ENCODE data around the gene ERGIC3.
"Not testable (repeated sequence)": the region's sequence is repeated elsewhere in the genome, so short reads cannot be mapped to it uniquely, and the experiment has no call there.

Gene ERGIC3

GRCh38 chr20:35541783-35542662, at the start of gene ERGIC3:
ERGIC3 (plus strand) TSS chr20:35542078; CDS start chr20:35542098, 20 bp downstream.
- DNase-seq: peak; percentile 90

- DNase-seq: no peak
These were observed 49.5 kb upstream of the ERGIC3 start for GRCh38 chr20:35492352-35492751.

DNA sequence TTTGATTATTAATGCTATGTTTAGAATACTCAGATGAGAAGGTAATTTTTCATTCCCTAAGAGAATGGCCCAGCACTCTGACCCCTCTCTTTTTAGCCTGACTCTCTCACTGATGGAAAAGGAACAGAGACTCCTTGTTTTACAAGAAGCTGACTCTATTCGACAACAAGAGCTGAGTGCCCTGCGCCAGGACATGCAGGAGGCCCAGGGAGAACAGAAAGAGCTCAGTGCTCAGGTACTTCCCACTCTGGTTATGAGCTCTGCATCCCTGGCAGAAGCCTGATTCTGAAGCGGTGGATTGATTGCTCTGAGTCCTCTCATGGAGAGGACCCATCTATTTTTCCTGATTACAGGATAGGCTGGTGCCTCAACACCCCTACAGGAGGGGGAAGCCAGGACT, 45.4 kb upstream of the ERGIC3 start:
- DNase-seq: no peak

GRCh38 chr20:35497320-35497719, 44.6 kb upstream of the ERGIC3 start:
- DNase-seq: no peak

DNA sequence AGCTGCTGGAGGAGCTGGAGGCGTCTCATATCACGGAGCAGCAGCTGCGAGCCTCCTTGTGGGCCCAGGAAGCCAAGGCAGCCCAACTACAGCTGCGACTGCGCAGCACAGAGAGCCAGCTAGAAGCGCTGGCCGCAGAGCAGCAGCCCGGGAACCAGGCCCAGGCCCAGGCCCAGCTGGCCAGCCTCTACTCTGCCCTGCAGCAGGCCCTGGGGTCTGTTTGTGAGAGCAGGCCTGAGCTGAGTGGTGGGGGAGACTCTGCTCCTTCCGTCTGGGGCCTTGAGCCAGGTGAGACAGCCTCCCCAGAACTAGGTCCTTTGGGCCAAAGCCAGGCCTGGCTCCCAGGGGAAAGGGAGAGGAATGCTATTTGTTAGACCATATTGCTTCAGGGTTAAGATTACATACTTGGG, 44.1 kb upstream of the ERGIC3 start:
- DNase-seq: no peak

- DNase-seq: no peak
These were observed 42.6 kb upstream of the ERGIC3 start for GRCh38 chr20:35499271-35499670.

DNA sequence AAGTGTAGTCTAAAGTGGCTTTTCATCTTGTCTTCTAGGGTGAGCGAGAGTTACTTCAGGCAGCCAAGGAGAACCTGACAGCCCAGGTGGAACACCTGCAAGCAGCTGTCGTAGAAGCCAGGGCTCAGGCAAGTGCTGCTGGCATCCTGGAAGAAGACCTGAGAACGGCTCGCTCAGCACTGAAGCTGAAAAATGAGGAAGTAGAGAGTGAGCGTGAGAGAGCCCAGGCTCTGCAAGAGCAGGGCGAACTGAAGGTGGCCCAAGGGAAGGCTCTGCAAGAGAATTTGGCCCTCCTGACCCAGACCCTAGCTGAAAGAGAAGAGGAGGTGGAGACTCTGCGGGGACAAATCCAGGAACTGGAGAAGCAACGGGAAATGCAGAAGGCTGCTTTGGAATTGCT, 39.5 kb upstream of the ERGIC3 start:
- no peak for DNase-seq

DNA sequence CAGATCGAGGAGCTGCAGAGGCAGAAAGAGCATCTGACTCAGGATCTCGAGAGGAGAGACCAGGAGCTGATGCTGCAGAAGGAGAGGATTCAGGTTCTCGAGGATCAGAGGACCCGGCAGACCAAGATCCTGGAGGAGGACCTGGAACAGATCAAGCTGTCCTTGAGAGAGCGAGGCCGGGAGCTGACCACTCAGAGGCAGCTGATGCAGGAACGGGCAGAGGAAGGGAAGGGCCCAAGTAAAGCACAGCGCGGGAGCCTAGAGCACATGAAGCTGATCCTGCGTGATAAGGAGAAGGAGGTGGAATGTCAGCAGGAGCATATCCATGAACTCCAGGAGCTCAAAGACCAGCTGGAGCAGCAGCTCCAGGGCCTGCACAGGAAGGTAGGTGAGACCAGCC, 38.6 kb upstream of the ERGIC3 start:
- DNase-seq: no peak

- DNase-seq: no peak
These were observed 37.9 kb upstream of the ERGIC3 start for GRCh38 chr20:35503841-35504561.

DNA sequence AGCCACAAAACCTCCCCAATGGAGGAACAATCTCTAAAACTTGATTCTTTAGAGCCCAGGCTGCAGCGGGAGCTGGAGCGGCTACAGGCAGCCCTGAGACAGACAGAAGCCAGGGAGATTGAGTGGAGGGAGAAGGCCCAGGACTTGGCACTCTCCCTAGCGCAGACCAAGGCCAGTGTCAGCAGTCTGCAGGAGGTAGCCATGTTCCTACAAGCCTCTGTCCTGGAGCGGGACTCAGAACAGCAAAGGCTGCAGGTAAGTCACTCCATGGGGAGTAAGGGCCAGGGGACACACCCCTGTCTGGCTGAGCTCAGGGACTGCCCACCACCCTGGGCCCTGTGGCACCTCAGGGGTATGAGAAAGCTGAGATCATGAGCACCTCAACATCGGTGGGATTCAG, 37.1 kb upstream of the ERGIC3 start:
- DNase-seq: no peak

- DNase-seq: no peak
These were observed 35.7 kb upstream of the ERGIC3 start for GRCh38 chr20:35506179-35506578.

GRCh38 chr20:35506872-35507638, 34.8 kb upstream of the ERGIC3 start:
- no peak for DNase-seq

GRCh38 chr20:35508493-35509218, 33.2 kb upstream of the ERGIC3 start:
- DNase-seq: no peak

DNA sequence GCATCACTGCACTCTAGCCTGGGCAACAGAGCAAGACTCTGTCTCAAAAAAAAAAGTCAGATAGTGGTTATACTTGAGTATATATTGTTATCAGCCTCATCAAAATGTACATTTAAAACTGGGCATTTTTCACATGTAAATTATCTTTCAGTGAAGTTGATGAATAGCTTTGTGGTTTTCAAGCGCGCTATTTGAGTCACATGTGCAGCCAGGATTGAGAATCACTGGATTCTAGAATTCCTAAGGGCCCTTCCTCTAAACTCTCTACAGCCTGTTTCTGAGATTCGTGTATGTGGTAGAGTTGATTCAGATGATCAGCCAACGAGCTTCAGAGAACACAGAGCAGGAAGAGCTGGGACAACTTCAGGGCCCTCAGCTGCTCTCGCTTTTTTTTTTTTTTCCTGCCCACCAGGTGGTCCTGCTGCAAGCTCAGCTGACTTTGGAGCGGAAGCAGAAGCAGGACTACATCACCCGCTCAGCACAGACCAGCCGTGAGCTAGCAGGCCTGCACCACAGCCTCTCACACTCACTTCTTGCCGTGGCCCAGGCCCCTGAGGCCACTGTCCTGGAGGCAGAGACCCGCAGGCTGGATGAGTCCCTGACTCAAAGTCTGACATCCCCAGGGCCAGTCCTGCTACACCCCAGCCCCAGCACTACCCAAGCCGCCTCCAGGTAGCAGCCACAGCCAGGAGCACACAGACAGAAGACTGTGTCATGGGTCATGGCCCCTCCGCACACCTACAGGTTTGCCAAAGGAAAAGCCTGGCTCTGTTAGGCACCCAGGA, 30.7 kb upstream of the ERGIC3 start:
- no peak for DNase-seq

- DNase-seq: no peak
These were observed 30.0 kb upstream of the ERGIC3 start for GRCh38 chr20:35511814-35512420.

- DNase-seq: no peak
These were observed 27.4 kb upstream of the ERGIC3 start for GRCh38 chr20:35514371-35514932.

DNA sequence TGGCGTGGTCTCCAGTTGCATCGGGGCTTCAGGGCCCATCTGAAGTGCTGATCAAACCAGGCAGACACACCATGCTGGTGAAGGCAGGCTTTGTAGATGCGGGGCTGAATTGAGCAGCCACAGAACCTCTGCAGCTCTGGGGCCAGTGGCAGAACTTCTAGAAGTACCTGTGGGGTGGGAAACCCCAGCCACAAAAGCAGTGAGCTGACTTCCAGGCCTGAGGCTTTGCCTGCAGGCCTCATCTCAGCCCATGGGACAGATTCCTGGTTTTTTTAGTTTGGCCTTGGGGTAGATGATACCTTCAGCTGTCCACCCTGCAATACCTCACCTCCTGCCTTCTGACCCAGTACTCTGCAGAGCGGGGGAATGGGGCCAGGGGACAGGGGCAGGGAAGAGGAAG, 26.5 kb upstream of the ERGIC3 start:
- no peak for DNase-seq

DNA sequence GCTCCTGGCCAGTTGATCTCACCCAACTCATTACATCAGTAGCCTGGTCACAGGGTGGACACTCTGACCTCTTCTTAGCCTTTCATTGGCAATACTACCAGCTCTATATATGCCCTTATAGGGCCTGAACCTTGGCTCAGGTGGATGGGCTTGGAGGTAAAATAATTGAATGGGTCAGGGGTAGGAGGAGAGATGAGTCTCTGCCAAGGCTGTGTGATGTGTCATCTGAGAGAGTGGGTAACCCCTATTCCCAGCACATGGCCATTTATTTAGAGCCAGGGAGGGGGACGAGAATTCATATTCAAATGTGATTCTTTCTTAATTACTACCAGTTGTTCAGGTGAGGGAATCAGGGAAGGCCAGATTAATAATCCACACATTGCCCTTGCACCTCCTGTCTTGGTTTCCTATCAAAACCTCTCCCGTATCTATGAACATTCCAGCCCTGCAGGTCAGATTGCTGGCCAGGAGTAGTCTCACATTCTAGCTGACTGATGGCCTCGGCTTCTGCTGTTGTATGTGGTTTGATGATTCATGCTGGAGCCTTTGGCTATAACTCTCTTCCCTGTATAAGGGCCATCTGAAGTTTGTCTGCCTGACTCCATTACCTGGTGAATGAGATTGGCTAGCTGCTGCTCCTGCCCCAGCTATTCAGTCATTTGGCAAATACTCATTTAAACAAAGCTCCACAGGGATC, 25.8 kb upstream of the ERGIC3 start:
- no peak for DNase-seq

GRCh38 chr20:35517125-35517524, 24.8 kb upstream of the ERGIC3 start:
- no peak for DNase-seq

DNA sequence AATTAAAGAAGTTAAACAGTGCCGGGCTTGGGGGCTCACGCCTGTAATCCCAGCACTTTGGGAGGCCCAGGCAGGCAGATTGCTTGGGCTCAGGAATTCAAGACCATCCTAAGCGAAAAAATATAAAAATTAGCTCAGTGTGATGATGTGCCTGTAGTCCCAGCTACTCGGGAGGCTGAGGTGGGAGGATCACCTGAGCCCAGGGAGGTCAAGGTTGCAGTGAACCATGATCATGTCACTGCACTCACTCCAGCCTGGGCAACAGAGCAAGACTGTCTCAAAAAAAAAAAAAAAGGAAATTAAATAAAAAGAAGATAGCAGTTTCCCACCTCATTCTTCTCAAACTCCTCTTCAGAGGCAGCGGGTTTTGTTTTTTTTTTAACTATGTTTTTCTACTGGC, 24.1 kb upstream of the ERGIC3 start:
- not testable (repeated sequence) for DNase-seq

Measured in SHP77 treated with DMSO at 0.1 percent for 48 hours (cell line).